Measurements from ENCODE around the gene ADAMTSL5. TPM values are rescaled to one million over a fixed set of nuclear protein-coding genes. Genes with fewer than 3 reads are reported as not detected.

The ADAMTSL5 gene
- total and polyA plus RNA-seq, 2 of the 8 experiments (the other 6 are each of a cell fraction or from before 2014, with no cell fraction given), result 0.82 to 0.99 TPM

DNA sequence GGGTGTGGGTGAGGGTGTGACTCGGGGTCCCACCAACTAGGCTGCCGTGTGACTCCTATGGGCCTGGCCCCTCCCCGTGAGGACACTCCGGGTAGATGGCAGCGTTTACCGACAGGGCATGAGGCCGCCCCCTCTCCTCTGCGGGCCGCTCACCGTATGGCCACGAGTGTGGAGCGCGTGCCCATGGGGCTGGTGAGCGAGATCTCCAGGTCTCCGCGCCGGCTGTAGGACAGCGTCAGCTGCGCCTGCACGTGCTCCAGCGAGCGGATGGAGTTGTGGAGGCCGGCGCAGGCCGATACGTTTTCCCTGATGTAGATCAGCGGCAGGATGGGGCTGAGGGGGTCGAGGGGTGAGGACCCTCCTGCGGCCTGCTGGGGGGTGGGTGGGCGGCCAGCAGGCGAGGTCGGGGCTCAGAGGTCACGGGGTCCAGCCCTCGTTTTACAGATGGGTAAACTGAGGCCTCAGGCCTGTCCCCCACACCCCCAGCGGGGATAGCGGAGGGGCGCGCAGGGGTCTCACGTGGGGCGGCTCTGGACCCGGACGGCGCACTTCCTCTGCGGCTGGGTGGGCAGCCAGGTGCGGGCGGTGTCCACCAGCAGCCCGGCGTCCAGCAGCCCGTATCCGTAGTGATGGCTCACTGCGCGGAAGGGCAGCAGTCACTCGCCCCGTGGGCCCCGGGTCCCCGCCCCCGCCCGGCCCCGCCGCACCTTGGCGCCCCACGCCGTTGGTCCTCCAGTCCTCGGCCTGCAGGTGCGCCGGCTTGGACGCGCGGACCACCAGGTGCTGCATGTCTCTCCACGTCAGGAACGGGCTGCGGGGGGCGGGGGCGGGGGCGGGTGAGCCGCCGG, 29.5 kb downstream of the ADAMTSL5 start (continued):
- TF ChIP-seq, protein P1, sequence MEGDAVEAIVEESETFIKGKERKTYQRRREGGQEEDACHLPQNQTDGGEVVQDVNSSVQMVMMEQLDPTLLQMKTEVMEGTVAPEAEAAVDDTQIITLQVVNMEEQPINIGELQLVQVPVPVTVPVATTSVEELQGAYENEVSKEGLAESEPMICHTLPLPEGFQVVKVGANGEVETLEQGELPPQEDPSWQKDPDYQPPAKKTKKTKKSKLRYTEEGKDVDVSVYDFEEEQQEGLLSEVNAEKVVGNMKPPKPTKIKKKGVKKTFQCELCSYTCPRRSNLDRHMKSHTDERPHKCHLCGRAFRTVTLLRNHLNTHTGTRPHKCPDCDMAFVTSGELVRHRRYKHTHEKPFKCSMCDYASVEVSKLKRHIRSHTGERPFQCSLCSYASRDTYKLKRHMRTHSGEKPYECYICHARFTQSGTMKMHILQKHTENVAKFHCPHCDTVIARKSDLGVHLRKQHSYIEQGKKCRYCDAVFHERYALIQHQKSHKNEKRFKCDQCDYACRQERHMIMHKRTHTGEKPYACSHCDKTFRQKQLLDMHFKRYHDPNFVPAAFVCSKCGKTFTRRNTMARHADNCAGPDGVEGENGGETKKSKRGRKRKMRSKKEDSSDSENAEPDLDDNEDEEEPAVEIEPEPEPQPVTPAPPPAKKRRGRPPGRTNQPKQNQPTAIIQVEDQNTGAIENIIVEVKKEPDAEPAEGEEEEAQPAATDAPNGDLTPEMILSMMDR (IDR thresholded peaks at IDR 0.05; ENCODE audit: control extremely low read depth in 1 of 3, insufficient read depth in 1 of 3, low read depth in 1 of 3, low read length in 3 of 3), result no peak
- TF ChIP-seq CBX5 (IDR thresholded peaks at IDR 0.05; ENCODE audit: low read depth, low read length) (no peak), SP1 (IDR thresholded peaks at IDR 0.05; ENCODE audit: low read depth, low read length) (no peak), KDM1A (IDR thresholded peaks at IDR 0.05; ENCODE audit: borderline replicate concordance, low read length) (no peak), SP2 (IDR thresholded peaks at IDR 0.05; ENCODE audit: low read length) (no peak), RFX5 (IDR thresholded peaks at IDR 0.05; ENCODE audit: borderline replicate concordance, low read depth, low read length) (no peak), TAF1 (IDR thresholded peaks at IDR 0.05; ENCODE audit: low read depth, low read length) (no peak), EP300 (IDR thresholded peaks at IDR 0.05; ENCODE audit: borderline replicate concordance in 1 of 2, low read depth in 2 of 2, low read length in 2 of 2) (no peak), EGR1 (IDR thresholded peaks at IDR 0.05; ENCODE audit: borderline replicate concordance, low read depth, low read length) (no peak), CEBPB (IDR thresholded peaks at IDR 0.05; ENCODE audit: low read depth, low read length) (no peak)
